Ishikawa (cell line): ENCODE measurements around the gene ASPG.

ENCODE experiments used
- CEBPB ChIP-seq: IDR thresholded peaks from 2 replicates; pipeline ENCODE4 v1.6.1; 2012
- CREB1 ChIP-seq: IDR thresholded peaks from 2 replicates; pipeline ENCODE4 v1.6.1; 2012; ENCODE audit warnings: low read depth
- EGR1 ChIP-seq: IDR thresholded peaks from 2 replicates; pipeline ENCODE4 v1.6.1; 2012
- EP300 ChIP-seq: IDR thresholded peaks from 2 replicates; pipeline ENCODE4 v1.6.1; 2012; ENCODE audit warnings: borderline replicate concordance
- FOXM1 ChIP-seq: IDR thresholded peaks from 2 replicates; pipeline ENCODE4 v1.6.1; 2012; ENCODE audit warnings: low read depth, borderline replicate concordance
- MAX ChIP-seq: IDR thresholded peaks from 2 replicates; pipeline ENCODE4 v1.6.1; 2012
- NFIC ChIP-seq: IDR thresholded peaks from 2 replicates; pipeline ENCODE4 v1.6.1; 2012
- RAD21 ChIP-seq: IDR thresholded peaks from 2 replicates; pipeline ENCODE4 v1.6.1; 2012; ENCODE audit warnings: low read depth
- REST ChIP-seq: IDR thresholded peaks from 2 replicates; pipeline ENCODE4 v1.6.1; 2012; ENCODE audit warnings: low read depth, mild to moderate bottlenecking
- TAF1 ChIP-seq: IDR thresholded peaks from 2 replicates; pipeline ENCODE4 v1.6.1; 2012; ENCODE audit warnings: low read depth, mild to moderate bottlenecking
- TCF12 ChIP-seq: IDR thresholded peaks from 2 replicates; pipeline ENCODE4 v1.6.1; 2012; ENCODE audit warnings: low read depth
- TEAD4 ChIP-seq: IDR thresholded peaks from 2 replicates; pipeline ENCODE4 v1.6.1; 2012
- YY1 ChIP-seq: IDR thresholded peaks from 2 replicates; pipeline ENCODE4 v1.6.1; 2012; ENCODE audit warnings: low read depth

GRCh38 chr14:104099096-104100041, 13.9 kb downstream of the ASPG start:
- TF ChIP-seq MAX (no peak), RAD21 (no peak), CREB1 (no peak), YY1 (no peak), EGR1 (no peak), CEBPB (no peak), EP300 (no peak), TAF1 (no peak), REST (no peak), TCF12 (no peak), TEAD4 (no peak), NFIC (no peak), FOXM1 (no peak)
